ENCODE measurements around the gene CLASP1. TPM values are rescaled to one million over a fixed set of nuclear protein-coding genes. Genes with fewer than 3 reads are reported as not detected.
"Not testable (repeated sequence)": the region's sequence is repeated elsewhere in the genome, so short reads cannot be mapped to it uniquely, and the experiment has no call there.

Gene CLASP1
- total RNA-seq, 1 experiment from 2014 or later, result 49.2 TPM

DNA sequence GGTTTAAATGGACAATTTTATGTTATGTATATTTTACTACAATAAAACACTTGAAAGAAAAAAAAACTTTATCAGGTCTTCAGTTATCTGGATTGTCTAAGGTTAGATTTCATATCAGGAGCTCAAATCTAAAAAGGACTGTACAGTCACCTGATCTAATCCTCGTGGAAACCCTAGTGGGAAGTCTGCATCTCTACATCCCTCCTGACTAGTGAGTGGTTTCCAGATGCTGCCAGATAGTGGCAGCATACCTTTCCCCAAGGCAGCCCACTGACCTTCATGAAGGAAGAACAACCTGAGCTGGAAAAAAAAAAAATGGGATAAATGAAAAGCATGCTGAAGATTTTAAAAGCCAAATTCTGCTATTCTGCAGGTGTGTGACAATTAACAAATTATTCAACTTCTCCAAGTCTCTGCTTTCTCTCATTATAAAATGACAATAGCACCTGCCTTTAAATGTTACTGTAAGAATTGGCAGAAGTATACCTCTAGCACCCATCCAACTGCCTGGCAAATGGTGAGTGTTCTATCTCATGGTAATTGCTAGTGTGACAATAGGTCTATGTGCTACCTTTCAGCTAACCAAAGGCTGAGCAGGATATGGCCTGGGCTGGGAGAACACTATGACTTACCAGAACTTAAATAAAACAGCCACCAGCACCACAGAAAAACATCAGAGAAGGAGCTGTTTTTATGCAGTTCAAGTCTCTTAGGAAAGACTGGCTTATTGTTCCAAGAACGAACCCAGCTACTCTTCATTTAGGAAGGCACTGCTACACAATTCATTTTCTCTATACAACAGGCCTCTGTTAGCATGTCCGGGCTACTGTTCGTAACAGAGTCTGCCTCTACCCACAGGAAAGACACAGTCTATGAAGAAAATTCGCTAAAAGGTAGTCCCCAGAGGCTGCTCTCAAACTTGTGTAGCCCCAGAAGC is 8.6 kb downstream of the CLASP1 start:
- BruUV-seq (replicated peaks), result no TSS peak
- no peaks in the 10 kb centered on the region for H3K27me3 ChIP-seq (ENCODE audit: control insufficient read depth, insufficient read depth, low read length)
- DNase-seq (ENCODE audit: low read depth, low spot score), result no peak
- no peak for TF ChIP-seq TCF7L2 (IDR thresholded peaks at IDR 0.05; ENCODE audit: low read depth, low read length)
- TF ChIP-seq, protein P1, sequence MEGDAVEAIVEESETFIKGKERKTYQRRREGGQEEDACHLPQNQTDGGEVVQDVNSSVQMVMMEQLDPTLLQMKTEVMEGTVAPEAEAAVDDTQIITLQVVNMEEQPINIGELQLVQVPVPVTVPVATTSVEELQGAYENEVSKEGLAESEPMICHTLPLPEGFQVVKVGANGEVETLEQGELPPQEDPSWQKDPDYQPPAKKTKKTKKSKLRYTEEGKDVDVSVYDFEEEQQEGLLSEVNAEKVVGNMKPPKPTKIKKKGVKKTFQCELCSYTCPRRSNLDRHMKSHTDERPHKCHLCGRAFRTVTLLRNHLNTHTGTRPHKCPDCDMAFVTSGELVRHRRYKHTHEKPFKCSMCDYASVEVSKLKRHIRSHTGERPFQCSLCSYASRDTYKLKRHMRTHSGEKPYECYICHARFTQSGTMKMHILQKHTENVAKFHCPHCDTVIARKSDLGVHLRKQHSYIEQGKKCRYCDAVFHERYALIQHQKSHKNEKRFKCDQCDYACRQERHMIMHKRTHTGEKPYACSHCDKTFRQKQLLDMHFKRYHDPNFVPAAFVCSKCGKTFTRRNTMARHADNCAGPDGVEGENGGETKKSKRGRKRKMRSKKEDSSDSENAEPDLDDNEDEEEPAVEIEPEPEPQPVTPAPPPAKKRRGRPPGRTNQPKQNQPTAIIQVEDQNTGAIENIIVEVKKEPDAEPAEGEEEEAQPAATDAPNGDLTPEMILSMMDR (IDR thresholded peaks at IDR 0.05), result no peak; the same call in 1 of the 2 replicates
- TF ChIP-seq POLR2AphosphoS5 (IDR thresholded peaks at IDR 0.05; ENCODE audit: low read depth, low read length), result no peak
- TF ChIP-seq, protein P2, sequence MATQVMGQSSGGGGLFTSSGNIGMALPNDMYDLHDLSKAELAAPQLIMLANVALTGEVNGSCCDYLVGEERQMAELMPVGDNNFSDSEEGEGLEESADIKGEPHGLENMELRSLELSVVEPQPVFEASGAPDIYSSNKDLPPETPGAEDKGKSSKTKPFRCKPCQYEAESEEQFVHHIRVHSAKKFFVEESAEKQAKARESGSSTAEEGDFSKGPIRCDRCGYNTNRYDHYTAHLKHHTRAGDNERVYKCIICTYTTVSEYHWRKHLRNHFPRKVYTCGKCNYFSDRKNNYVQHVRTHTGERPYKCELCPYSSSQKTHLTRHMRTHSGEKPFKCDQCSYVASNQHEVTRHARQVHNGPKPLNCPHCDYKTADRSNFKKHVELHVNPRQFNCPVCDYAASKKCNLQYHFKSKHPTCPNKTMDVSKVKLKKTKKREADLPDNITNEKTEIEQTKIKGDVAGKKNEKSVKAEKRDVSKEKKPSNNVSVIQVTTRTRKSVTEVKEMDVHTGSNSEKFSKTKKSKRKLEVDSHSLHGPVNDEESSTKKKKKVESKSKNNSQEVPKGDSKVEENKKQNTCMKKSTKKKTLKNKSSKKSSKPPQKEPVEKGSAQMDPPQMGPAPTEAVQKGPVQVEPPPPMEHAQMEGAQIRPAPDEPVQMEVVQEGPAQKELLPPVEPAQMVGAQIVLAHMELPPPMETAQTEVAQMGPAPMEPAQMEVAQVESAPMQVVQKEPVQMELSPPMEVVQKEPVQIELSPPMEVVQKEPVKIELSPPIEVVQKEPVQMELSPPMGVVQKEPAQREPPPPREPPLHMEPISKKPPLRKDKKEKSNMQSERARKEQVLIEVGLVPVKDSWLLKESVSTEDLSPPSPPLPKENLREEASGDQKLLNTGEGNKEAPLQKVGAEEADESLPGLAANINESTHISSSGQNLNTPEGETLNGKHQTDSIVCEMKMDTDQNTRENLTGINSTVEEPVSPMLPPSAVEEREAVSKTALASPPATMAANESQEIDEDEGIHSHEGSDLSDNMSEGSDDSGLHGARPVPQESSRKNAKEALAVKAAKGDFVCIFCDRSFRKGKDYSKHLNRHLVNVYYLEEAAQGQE (IDR thresholded peaks at IDR 0.05; ENCODE audit: insufficient read depth in 1 of 2, low read depth in 2 of 2, low read length in 1 of 2), result no peak
- no peak for TF ChIP-seq SIN3A (IDR thresholded peaks at IDR 0.05; ENCODE audit: borderline replicate concordance, insufficient read depth, low read depth, low read length)
- ChIA-PET CTCF (interaction anchor here (0.8 kb wide), 1 partner anchor 9 kb away, joined by 4 read pairs; no protein-coding TSS in a partner anchor), POLR2A (no interaction called here)
- ATAC-seq, result peak; percentile 72; the same call in 1 of the 2 replicates
- H3K4me1 ChIP-seq (ENCODE audit: control insufficient read depth, insufficient read depth, low read length), result peaks cover 12% of the 10 kb centered on the region
- in situ Hi-C loops (cut with HindIII; ENCODE audit: low pct_unique_long_range_greater_than_20kb, low sequenced_read_pairs), result no loop called here
- intact Hi-C loops (cut with micrococcal nuclease; ENCODE audit: unreplicated experiment), result no loop called here
- H3K27ac ChIP-seq (ENCODE audit: low read length), result 0 out of 2 replicates have a peak overlapping the region, but pooled peaks have one; percentile 23
- H3K4me3 ChIP-seq (ENCODE audit: low read depth in 2 of 2, low read length in 2 of 2), result no peak overlapping the region
- H3K36me3 ChIP-seq (ENCODE audit: control insufficient read depth, insufficient read depth, low read length), result no peaks in the 10 kb centered on the region
- peaks cover 9% of the 10 kb centered on the region; the same call in 1 of the 2 replicates for H3K9me3 ChIP-seq (ENCODE audit: control insufficient read depth, insufficient read depth, low read depth, low read length)

DNA sequence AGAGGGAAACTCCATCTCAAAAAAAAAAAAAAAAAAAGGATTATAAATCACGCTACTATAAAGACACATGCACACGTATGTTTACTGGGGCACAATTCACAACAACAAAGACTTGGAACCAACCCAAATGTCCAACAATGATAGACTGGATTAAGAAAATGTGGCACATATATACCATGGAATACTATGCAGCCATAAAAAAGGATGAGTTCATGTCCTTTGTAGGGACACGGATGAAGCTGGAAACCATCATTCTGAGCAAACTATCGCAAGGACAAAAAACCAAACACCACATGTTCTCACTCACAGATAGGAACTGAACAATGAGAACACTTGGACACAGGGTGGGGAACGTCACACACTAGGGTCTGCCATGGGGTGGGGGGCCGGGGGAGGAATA is 9.4 kb downstream of the CLASP1 start:
- H3K4me3 ChIP-seq (ENCODE audit: low read depth in 2 of 2, low read length in 2 of 2); DNase-seq (ENCODE audit: low read depth, low spot score); H3K27me3 ChIP-seq (ENCODE audit: control insufficient read depth, insufficient read depth, low read length); in situ Hi-C loops (cut with HindIII; ENCODE audit: low pct_unique_long_range_greater_than_20kb, low sequenced_read_pairs); intact Hi-C loops (cut with micrococcal nuclease; ENCODE audit: unreplicated experiment); H3K36me3 ChIP-seq (ENCODE audit: control insufficient read depth, insufficient read depth, low read length); ATAC-seq; POLR2A ChIA-PET; H3K27ac ChIP-seq (ENCODE audit: low read length); H3K9me3 ChIP-seq (ENCODE audit: control insufficient read depth, insufficient read depth, low read depth, low read length); BruUV-seq (replicated peaks): not testable (repeated sequence)
- peaks cover 17% of the 10 kb centered on the region for H3K4me1 ChIP-seq (ENCODE audit: control insufficient read depth, insufficient read depth, low read length)
- CTCF ChIA-PET, result interaction anchor here (0.8 kb wide), 1 partner anchor 10 kb away, joined by 4 read pairs; no protein-coding TSS in a partner anchor

DNA sequence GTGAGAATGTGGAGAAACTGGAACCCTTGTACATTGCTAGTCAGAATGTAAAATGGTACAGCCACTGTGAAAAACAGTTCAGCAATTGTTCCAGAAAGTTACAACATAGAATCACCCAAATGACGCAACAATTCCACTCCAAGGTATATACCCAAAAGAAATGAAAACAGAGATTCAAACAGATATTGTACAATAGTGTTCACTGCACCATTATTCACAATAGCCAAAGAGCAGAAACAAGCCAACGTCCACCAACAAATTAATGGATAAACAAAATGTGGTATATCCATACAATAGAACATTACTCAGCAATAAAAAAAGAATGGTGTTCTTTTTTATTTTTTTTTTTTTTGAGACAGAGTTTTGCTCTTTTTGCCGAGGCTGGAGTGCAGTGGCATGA is 10.9 kb downstream of the CLASP1 start:
- no peak for ATAC-seq
- intact Hi-C loops (cut with micrococcal nuclease; ENCODE audit: unreplicated experiment) (no loop called here), in situ Hi-C loops (cut with HindIII; ENCODE audit: low pct_unique_long_range_greater_than_20kb, low sequenced_read_pairs) (no loop called here)
- TF ChIP-seq, protein P1 (IDR thresholded peaks at IDR 0.05), result no peak
- no peak for TF ChIP-seq POLR2AphosphoS5 (IDR thresholded peaks at IDR 0.05; ENCODE audit: low read depth, low read length)
- TF ChIP-seq, protein P2 (IDR thresholded peaks at IDR 0.05; ENCODE audit: insufficient read depth in 1 of 2, low read depth in 2 of 2, low read length in 1 of 2), result no peak
- TF ChIP-seq SIN3A (IDR thresholded peaks at IDR 0.05; ENCODE audit: borderline replicate concordance, insufficient read depth, low read depth, low read length), result no peak
- TF ChIP-seq TCF7L2 (IDR thresholded peaks at IDR 0.05; ENCODE audit: low read depth, low read length), result no peak
- POLR2A ChIA-PET, result no interaction called here
- CTCF ChIA-PET, result no interaction called here
- DNase-seq (ENCODE audit: low read depth, low spot score), result no peak
- no peaks in the 10 kb centered on the region for H3K36me3 ChIP-seq (ENCODE audit: control insufficient read depth, insufficient read depth, low read length)
- no peak overlapping the region for H3K27ac ChIP-seq (ENCODE audit: low read length)
- peaks cover 26% of the 10 kb centered on the region for H3K4me1 ChIP-seq (ENCODE audit: control insufficient read depth, insufficient read depth, low read length)
- H3K4me3 ChIP-seq (ENCODE audit: low read depth in 2 of 2, low read length in 2 of 2), result no peak overlapping the region
- H3K9me3 ChIP-seq (ENCODE audit: control insufficient read depth, insufficient read depth, low read depth, low read length), result peaks cover 9% of the 10 kb centered on the region; the same call in 1 of the 2 replicates
- no peaks in the 10 kb centered on the region for H3K27me3 ChIP-seq (ENCODE audit: control insufficient read depth, insufficient read depth, low read length)
- no TSS peak for BruUV-seq (replicated peaks)
